ENCODE data around the gene SMIM9.

The SMIM9 gene

DNA sequence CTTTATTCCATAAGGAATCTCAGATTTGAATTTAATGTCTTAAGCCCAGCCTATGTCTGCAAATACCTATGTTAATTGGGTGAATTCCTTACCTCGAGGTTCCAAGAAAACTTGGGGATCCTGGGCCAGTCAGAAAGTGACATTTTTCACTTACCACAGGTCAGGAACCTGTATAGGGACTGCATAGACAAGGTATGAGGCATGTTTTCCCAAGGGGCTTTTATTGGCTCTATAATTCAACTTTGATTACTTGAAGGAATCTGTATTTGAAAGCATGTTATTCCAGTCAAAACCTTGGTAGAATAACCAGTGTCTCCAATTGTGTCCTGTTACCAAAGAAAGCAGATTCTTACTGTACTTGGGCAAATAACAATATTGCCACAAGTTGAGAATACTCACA, 20.7 kb downstream of the SMIM9 start:
- DNase-seq: no peak

DNA sequence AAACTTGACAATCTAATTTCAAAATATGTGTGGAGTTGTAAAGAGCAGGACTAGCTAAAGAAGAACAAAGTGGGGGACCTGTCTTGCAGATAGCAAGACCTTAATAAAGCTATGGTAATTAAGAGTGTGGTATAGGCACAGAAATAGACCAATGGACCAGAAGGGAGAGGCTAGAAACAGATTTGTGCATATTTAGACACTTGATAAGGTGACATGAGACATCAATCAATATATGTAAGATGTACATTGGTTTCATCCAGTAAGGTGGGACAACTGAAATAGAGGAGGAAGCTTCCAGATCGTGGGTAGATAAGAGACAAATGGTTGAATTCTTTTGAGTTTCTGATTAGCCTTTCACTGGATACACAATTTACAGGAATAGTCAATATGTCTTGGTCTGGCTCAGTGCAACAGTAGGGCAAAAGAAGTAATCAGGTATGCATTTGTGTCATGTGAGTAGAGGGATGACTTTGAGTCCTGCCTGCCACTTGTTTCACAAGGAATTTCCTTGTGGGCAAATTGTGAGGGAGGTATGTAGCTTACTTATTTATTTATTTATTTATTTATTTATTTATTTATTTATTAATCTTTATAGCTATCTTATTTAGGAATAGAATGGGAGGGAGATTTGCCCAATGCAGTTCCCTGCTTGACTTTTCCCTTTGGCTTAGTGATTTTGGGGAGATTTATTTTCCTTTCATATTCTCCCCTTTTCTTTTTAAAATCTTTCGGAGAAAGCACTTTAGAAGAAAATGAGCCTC, 21.9 kb downstream of the SMIM9 start:
- no peak for DNase-seq

DNA sequence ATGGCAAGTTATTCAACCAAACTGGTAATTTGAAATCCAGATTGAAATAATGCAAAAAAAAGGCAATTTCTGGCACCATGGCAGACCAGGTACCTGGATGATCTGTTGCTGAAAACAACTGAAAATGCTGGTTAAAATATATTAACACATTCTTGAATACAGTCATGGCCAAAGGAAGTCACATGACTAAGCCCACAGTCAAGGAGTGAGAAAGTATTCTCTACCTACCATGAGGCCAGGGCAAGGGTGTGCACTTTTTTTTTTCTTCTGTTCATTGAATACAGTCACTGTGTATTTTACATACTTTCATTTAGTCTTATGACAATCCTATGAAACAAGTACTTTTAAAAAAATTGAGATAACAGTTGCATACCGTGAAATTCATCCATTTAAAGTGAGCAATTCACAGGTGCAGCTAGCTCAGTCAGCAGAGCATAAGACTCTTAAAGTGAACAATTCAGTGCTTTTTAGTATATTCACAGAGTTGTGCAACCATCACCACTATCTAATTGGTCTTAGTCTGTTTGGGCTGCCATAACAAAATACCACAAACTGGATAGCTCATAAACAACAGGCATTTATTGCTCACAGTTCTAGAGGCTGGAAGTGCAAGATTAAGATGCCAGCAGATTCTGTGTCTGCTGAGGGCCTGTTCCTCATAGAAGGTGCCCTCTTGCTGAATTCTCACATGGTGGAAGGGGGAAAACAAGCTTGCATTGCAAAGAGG, 24.4 kb downstream of the SMIM9 start:
- no peak for DNase-seq

DNA sequence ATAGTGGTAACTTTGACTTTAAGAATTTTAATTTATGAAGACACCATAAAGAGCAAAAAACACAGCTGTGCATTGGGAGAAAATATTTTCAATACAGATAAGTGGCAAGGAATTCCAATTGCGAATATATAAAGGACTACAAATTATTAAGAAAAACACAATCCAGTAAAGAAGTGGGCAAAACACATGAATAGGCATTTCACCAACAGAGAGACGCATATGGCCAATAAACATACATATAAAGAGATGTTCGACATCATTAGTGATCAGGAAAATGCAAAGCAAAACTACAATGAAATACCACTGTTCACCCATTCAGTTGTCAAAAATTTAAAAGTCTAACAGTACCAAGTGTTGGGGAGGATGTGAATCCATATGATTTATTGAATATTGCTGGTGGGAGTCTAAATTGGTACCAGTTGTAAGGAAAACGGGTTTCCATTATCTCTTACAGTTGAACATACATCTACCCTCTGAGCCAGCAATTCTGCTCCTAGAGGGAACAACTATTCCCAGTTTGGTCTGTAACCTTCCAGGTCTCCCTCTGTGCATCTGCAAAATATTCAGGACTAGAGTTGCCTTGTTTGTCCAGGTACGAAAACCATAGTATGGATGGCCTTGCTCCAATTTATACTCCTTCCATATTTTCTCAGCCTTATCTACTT, 27.5 kb downstream of the SMIM9 start:
- DNase-seq: no peak

DNA sequence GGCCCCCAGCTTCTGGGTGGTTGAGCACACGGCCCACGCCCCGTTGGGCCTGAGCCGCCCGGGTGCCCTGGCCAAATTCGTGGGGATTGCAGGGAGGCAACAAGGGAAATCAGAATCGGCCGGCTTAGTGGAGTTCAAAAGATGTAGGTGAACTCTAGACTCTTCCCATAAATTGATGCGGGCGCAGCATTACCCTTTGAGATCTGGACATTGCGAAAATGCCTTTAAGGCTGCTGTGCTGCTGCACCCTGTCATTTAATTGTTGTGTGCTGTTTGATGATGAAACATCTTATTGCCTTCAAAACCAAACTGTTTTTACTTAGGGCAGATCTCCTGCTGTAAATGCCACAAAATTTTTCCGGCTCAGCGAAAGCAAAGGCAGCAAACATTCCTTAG, 28.8 kb downstream of the SMIM9 start:
- no peak for DNase-seq

DNA sequence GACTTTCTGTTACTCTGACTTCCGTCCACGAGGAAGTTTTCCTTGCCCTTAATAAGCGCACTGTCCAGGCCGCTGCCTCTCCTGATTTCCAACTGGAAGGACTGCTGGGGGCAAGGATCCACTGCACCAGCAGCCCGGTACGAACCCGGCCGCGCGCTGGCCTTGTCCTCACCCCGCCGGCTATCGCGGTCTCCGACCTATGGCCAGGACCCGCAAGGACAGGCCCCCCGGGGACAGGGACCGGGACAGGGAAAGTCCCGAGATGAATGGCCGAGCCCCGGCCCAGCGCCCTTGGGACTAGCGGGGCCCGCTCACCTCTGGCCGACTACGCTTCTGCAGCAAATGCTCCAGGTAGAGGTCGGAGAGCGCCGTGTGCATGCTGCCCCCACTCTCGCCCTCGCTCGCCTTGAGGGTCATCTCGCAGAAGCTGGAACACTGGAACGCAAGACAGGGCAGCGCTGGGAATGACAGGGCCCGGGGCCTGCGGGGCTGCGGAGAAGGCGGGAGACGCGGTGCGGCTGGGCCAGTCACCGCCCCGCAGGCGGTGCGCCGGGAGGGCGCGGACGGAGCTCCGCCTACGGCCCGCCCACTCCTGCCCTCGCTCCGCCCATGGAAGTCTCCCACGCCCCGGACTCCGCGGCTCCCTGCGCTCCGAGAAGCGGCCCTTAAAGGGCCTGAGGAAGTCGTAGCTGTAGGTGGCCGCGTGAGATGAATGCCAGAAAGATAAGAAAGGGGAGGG, 29.3 kb downstream of the SMIM9 start, which contains the start of gene MPP1:
Gene MPP1, minus strand, starts transcription at position 529 of the 739 bp plus-strand sequence. Its CDS starts 112 bp downstream, at position 417.
- DNase-seq: peak; percentile 20 to 45

DNA sequence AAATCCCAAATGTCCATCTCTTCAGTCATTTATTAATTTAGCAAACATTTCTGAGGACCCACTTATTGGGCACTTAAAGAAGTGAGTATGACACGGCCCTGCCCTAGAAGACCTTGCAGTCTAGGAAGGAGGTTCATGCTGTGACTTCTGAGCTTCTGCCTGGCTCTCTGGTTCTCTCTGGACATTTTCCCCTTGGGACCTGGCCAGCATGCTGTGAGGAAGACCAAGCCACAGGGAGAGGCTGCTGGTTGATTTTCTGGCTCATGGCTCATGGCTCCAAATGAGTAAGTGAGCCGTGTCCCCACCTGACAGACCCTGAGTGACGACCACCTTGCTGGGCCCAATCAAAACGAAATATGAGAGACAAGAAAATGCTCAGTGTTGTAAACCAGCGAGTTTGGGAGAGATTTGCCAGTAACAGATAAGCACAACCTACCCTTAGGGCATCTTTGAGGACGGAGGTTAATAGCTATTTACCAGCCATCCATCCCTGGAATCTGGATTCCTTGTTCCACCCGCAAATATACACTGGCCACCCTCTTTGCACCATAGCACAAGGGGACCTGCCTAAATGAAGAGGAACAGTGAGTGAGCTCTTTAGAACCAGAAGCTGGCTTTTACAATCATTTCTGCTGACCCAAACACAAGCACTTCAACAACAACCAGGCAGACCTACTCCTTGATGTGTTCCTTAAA, 30.1 kb downstream of the SMIM9 start:
- DNase-seq: no peak

DNA sequence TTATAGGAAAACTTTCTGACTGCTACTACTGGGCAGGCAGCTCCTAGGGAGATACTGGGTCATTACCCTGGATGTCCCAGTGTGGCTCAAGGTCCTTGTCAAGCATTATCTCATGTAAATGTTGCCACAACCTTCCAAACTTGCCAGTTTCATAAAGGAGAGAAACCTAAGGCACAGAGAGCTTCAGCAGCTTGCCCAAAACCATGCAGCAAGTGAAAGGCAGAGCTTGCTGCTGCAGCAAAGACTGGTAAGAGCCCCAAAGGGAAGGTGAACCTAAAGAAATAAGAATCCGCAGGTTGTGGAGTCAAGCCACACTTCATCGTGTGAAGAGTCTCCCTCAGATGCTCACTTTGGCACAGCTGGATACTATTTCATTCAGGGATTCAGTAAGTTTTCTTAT, 31.5 kb downstream of the SMIM9 start:
- no peak for DNase-seq

DNA sequence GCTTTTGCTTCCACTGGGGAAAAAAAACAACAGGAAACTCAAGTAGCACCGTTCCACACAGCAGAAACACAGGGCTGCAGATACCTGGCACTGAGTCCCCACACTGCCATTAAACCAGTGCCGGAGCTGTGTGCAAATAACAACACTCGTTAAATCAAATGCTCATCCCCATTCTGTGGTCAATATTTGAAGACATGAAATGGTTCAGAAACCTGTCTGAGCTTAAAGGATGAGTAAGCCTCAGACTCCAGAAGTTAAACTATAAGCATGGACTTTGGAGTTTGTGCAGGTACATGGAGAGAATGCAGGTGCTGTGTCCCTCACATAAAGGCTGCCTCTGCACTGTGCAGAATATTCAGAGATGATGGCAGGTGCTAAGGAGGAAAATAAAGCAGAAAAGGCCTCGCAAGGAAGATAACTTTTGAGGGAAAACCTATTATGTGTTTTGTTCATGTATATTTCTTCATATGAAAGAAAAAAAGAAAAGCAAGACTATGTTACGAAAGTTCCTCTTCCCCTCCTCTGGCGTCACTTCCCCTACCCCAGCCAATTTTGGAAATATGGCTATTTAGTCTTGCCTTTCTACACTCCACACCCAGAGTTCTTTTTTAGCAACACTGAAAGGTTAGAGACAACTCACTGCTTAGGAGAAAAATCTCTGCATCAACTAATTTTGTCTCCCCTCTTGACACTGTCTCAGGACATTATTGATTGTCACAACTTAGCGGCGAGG, 33.8 kb downstream of the SMIM9 start:
- no peak for DNase-seq

DNA sequence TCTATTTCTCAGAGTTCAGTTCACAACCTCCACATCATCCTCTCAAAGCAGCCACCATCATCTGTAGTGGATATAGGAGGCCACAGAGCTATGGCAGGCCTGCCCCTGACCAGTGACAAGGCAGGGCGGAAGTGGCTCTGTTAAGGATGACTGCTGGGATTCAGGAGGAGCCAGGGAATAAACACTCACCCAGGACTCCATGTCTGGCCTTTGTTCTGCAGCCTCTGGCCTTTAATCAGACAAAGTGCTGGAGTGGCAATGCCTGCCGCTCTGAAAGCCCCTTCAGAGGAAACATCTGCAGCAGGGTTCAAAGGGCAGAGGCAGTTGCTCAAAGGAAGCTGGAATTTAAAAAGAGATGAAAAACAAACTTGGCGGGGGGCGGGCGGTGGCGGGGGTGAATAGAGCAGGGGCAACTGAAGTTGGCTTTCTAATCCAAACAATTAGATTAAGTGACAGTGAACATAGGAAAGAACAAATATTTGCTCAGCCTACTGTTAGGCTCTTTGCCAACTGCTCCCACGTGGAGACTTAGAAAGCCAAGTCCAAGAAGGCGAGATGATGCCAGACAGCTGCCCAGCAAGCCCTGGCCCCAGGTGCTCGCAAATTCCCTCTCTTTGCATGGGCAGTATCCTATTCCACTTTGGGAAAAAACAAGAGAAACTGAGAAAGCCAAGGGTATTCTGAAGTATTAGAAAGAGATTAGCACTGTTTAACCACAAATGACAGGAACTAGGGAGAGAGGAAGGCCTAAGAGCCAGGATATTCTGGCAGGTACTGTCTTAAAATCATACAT, 34.7 kb downstream of the SMIM9 start:
- DNase-seq: no peak

DNA sequence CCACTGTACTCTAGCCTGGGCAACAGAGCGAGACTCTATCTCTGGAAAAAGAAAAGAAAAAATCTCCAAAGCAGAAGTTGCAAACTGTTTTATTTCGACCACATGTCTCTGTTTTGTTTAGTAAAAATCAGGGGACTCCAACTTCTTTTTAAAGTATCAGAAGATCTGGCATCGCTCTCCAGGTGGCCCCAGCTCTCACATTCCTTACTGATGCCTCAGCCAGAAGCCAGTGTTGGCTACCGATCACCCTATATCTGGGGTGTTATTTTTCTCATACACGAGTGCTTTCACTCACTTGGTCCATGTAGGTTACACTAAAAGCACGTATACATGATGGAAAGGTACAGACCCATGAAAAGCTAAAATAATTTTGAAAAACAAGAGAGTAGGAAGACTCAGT, 37.5 kb downstream of the SMIM9 start:
- DNase-seq: no peak

DNA sequence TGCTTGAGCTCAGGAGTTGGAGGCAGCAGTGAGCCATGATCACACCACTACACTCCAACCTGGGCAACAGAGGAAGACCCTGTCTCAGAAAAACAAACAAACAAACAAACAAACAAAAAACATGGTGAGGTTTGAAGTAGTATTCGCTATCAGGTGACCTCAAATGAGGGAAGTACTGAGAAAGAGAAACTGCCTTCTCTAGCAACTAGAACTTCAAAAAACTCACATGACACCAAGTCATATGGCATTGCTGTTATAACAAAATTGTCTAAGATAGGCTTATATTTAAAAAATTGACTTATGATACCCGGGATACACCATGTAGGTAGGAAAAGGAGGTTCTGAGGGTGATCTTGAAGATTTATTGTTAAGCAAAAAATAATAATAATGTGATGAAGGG, 39.4 kb downstream of the SMIM9 start:
- DNase-seq: no peak

DNA sequence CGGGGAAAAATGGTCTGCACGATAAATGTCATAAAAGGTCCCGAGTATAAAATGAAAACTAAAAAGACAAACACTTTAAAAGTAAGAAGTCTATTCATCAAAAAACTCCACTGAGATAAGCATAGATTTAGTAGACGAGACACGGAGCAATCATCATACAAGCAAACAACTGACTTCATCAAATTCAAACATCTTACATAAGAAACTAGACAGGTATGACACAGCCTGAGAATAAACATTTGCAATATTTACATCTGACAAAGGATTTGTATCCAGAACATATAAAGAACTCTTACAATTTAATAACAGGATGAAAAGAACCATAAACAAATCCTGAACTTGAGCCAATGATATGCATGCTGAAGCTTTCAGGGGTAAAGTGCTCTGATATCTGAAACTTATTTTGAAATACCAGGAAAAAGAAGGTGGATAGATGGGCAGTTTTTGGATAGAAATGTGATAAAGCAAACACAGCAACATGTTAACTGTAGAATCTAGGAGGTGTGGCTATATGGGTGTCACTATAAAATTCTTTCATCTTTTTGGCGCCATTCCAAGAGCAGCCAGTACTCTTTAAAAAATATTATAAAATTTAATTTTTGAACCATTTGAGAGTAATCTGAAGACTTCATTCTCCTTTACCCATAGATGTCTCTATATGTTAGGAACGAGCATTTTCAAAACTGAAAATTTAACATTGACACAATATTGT, 41.2 kb downstream of the SMIM9 start:
- DNase-seq: no peak

DNA sequence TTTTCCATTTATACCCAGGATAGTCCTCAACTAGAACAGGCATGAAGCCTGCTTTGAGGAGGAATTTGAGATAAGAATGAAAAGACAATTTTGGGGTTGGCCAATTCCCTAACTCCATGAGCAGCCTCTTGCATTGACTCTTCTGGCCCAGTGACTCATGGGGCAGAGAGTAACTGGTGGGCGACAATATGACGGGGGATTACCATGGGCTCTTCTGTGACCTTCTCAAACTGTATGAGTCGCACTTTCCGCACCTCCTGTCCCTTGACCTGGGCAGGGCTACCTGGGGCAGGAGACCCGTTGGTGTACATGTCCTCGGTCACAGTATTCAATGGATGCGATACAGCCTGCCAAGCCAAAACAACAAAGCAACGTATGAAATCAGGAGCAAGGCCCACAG, 42.5 kb downstream of the SMIM9 start:
- no peak for DNase-seq

DNA sequence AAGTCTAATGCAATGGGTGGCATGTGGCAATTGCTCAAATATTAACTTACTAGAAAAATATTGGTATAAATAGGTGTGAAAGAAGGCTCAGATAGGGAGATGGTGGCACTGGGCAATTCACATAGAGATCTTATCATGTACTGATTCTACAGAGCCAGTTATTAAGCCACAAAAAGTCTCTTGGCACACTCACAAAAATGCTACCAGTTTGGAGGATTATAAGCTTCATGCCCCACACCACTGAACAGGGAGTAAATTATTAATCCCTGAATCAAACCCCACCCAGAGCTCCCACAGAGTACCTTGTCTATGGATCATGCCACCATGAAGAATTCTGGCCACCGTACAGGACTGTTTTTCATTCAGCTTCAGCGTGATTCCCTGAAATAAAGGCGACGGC, 43.0 kb downstream of the SMIM9 start:
- DNase-seq: no peak

DNA sequence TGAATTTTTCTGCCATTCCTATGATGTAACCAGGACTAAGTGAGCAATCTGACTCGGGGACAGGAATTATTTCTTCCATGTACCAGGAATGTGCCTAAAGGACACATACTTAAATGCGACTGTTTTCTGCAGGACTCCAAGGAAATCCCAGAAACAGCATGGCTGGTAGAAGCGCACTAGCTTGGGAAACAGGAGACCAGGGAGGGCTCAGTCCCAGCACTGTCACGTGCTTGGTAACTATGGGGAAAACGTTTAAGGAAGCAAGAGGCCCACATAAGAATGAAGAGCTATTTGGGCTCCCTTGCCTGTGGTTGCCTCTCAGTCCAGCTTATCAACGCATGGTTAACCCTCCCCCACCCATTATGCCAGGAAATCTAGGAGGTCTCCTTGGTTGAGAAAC, 48.7 kb downstream of the SMIM9 start:
- no peak for DNase-seq

DNA sequence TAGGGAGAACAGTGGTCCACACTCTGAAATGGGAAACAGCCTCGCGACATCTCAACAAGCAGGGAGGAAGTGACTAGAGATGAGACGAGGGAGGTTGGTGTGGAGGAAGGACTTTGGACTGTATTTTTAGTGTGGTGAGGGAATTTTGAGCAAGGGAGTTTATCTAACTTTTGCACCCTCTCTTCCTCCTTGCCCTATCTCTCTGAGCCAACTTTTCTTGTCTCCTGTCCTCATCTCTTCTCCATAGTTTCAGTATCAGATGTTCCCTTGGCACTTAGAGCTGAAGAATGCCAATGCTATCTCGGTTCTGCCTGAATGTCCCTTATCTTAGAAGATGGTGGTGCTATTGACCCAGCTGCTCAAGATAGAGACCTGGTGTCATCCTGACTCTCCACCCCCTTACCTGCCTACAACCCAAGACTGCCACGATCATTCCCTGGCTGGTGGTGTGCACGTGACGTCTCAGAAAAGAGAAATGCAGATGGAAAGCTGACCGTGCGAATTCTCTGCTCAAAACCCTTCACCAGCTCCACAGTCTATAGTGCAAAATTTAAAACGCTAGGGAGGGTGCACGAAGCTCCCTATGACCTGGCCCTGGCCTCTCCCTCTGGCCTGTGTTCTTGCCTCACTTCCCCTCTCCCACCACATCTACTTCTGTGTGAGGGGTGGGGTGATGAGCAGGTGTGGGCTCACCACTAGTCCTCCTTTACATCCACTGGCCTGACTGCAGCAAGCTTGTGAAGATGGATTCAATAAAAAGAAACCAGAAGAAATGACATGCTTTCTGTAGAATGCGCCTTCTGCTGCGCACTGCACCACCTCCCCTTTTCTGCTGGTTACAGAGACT, 50.1 kb downstream of the SMIM9 start:
- peak in 1 of 2 donors; percentile 21 for DNase-seq

DNA sequence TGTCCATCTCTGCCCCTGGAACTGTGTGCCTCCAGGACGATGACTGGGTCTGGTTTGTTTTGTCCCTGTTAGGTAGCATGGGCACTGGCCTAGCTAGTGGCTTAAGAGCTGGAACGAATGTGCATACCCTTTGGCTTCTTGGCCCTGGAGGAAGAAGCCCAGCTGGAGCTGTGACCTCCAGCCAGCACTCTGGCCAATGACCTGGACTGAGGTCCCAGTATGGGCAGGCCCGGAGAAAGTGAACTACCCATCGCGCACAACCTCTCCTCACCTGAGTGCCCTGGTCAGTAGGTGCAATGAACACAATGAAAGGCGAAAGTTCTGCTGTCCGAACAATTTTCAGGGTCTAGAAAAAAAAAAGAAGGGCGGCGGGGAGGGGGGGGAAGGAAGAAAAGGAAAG, 53.5 kb downstream of the SMIM9 start:
- no peak for DNase-seq

DNA sequence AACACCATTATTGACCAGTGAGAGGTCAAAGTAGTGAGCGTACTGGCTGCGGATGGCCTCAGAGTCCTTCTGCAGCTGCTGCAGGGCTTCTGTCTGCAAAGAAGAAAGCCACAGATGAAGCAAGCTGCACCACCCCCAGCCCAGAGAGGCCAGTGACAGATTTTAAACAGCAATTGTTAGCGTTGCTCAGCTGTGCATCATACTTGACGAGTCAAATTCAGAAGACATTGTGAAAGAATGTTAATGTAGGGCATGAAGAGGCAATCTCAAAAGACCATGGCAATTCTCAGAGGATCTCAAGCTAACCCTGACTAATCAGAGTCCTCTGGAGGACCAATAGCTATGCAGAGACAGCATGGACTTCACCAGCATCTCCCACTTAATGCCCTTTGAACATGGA, 55.2 kb downstream of the SMIM9 start:
- DNase-seq: no peak
